NCI-H345 (cell line): Measurements from ENCODE around the gene HABP2.

Experiments used
- DNase-seq: peaks from one replicate; lab custom pipeline; 2025; lab: John Stamatoyannopoulos, UW

Gene HABP2

DNA sequence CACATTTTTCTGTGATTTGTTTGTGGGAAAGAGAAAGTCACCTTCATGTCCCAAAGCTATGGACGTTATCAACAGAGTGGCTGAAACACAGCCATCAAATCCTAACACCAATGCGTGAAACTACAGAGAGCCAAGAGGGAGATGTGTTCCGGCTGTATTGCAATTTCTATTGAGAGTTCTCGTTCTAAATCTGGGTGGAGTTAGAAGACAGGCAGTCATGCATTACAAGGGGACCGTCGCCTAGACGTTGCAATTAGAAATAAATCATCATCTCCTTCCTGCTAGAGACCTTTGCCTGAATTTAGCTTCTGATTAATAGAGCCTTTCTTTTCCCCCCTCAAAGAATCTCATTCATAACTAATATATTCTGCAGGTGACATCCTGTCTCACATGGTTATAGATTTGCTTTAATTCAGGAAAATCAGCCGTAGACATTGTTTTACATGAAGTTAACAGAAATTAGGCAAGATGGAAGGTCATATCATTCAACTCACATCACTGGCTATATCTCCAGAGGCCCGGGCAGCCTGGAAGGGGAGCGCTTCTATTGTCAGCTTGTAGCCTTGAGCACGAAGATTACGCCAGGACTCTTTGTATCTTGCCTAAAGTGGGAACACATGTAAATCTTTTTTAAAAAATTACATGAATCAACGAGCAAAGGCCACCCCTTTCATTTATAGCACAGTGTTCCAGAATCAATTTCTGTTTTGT lies 52.6 kb downstream of the HABP2 start:
- DNase-seq = no peak

DNA sequence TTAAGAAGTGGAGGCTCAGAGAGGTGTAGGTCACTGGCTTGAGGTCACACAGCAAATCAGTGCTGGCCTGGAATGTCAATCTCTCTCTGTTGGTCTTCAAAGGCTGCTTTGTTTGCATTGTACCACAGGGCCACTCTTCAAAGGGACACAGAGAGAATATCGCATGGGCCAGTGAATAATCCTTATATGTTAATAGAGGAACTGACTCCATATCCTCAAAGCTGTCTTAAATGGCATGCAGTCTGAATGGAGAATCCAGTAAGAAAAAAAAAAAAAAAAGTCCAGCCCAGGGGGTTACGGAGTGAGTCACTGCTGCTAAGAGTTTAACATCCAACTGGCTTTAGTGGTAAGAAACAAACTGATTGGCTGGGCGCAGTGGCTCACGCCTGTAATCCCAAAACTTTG lies 56.9 kb downstream of the HABP2 start:
- no peak for DNase-seq

GRCh38 chr10:113610631-113611601 lies 58.1 kb downstream of the HABP2 start:
- DNase-seq = no peak

- DNase-seq = no peak
Observed at GRCh38 chr10:113612154-113612553, 59.3 kb downstream of the HABP2 start.

- no peak for DNase-seq
Observed at GRCh38 chr10:113613427-113613826, 60.6 kb downstream of the HABP2 start.

DNA sequence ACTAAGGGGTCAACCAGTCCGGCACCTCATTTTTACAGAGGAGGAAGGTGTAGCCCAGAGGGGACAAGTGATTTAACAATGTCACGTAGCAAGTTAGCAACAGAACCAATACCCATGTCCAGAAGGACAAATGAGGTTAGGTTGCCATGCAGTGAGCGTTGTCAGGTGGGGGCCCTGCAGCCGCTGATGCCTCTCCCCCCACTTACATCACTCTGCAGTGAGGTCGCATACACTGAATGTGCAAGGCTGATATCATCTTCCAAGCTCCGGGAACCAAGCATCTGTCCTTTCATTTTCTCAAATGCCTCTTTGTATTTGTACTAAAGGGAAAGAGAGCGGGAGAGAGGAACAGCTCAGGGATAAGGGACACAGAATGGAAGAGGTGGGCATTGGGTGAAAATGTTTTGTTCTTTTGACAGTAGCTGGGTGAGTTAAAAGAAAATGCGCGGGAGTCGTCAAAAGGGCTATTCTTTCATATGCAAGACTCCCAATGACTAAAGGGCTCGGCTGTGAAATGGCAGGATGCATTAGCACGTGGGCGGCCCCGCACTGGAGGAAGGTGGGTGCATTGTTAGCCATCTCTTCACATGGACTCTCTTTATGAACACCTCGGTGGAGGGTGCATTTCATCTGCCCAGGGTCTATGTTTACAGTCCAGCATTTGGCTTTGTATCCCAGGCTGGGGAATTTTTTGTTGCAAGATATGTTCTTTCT lies 61.3 kb downstream of the HABP2 start:
- no peak for DNase-seq

DNA sequence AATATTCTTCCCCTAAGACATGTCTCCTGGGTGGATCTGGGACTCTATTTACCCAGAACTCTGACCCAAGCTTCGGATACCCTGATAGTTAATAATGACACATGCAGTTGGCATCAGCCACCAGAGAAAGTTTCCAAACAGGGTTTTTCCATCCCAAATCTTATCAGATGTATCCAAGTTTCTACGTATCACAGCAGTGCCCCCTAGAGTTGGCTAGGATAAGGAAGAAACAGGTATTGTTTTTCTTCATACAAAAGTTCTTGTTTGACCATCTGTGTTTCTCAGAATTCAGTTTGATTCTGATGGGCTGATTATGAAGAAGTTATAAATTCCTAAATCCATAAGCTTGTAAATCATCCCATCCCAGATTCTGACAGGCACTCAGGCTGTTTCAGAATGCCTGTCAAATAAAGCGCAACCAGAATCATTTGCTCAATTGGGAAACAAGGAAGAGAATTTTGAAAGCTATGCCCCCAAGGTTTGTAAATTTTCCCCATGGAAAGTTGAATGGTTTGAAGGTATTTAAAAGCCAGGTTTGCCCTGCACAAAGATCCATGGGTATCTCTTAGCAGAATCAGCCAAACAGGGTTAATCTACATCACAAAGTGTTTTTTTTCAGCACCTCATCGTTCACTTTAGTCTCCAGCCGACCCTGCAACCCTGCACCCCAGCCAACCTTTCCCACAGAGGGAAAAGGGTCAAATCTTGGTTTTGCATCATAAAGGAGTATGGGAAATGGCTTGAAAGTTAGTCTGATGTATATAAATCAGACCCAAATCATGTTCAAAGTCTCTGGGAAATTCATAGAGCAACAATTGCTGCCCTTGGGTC lies 63.6 kb downstream of the HABP2 start:
- DNase-seq = no peak

- no peak for DNase-seq
Observed at GRCh38 chr10:113617086-113617485, 64.2 kb downstream of the HABP2 start.

DNA sequence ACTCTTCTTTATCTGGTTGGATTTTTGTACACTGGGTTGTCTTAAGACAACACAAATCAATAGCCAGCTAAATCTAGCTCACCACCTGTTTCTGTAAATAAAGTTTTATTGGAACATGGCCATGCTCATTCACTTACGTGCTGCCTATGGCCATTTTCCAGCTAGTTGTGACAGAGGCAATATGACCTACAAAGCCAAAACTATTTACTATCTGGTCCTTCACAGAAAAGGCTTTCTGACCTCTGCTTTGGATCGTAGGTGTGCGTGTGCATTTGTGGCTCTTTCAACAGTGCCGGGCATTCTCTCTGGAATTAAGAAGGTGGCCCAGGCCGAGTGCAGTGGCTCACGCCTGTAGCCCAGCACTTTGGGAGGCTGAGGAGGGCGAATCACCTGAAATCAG lies 65.5 kb downstream of the HABP2 start:
- DNase-seq = no peak

DNA sequence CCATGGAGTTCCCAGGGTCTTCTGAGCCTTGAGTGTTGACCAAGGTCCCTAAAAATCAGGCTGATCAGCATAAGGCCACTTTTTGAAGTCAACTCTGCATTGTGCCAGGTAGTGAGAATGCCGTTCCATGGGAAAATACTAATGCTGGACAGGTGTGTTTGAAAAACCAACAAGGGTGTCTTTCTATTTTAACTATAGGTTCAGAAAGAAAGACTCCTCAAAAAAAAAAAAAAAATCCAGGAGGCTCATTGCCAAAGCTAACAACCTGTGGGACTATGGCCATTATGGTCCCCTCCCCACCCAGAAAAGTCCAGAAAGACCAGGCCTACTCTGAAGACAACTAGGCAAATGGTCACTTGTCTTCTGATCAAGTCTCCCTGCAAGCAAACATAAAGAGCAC lies 66.5 kb downstream of the HABP2 start:
- no peak for DNase-seq

DNA sequence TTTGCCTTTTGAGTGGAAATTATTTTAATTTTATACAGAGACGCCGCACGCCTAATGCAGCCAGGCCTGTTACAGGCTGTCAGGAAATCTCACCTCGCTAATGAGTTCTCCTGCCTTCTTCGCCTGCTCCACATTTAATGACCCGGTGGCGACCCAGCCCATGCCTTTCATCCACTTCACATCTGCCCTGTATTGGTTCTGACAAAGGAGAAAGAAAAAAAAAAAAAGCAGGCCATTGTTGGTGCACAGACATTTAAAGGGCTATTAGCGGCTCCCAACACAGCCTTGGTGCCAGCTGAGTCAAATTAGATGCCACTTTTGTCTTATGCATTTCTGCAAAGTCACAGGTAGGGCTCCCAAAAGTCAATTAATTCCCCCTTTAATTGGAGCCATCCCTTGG lies 67.7 kb downstream of the HABP2 start:
- no peak for DNase-seq

DNA sequence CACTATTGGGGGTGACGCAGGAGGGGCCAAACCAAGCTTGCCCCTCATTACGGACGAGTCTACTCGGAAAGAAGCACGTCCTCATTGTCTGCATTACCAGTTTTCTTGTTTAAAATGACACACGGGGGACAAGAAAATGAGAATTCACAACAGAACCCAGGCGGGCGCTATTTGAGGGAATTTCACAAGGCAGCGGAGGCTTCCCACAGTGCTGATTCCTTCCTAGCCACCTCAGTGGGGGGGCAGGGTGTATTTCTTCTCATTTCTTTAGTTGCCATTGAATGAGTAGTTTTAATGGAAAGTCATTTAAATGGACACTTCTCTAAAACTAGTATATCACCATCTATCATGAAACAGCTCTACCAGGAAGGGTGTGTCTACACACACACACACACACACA lies 68.1 kb downstream of the HABP2 start:
- no peak for DNase-seq

DNA sequence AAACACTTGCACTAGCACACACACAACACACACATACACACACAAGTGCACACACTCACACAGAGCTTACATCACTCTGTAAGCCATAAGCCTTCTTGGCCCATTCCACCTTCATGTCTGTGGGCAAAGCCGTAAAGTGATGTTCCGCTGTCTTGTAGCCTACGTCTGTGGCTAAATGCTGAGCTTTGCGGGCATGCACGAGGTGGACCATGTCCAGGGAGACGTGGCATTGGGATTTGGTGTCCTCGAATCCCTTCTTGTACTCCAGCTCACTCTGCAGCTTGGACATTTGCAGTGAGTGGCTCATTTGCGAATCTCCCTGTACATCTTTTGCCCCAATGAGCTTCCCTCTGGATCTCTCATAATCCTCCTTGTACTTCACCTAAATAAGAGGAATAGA lies 68.9 kb downstream of the HABP2 start:
- DNase-seq = no peak

DNA sequence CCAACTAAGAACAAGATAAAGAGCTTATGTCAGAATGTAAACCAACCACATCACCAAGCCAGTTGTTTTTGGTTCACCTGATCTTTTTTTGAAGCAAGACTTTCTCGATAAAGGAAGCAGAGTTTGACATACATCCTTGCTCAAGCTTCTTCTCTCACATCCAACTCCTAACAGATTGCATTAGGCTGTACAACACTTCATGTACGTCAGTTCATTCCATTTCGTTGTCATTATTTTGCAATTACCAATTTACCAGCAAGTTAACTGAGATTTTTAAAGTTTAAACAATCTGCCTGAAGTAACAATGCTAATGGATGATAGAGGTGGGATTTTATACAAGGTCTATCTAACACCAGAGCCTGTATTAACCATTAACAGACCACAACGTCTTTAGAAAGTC lies 70.0 kb downstream of the HABP2 start:
- no peak for DNase-seq

GRCh38 chr10:113625461-113626186 lies 72.8 kb downstream of the HABP2 start:
- no peak for DNase-seq

DNA sequence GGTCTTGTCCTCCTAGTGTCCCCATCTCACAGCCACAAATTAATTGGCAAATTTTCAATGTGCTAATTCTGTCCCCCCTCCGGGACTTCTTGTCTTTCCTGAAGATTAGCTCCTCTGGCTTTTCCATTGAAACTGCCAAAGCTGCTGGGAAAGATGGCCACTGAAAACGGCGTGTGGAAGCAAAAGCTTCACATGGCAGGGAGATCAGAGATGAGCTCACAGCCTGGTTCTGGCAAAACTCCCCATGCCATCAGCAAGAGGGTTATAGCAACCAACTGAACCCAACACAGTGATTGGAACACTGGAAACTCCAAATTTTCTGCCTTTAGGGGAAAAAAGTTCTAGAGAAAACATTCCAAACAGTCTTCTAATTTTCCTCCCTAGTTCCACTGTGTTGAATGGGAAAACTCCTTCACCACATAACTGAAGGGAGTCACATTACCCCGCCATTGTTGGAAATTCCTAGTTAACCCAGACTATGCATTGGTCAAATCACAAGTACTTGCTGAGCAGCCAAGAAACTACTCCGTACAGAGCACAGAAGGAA lies 74.0 kb downstream of the HABP2 start:
- DNase-seq = no peak

DNA sequence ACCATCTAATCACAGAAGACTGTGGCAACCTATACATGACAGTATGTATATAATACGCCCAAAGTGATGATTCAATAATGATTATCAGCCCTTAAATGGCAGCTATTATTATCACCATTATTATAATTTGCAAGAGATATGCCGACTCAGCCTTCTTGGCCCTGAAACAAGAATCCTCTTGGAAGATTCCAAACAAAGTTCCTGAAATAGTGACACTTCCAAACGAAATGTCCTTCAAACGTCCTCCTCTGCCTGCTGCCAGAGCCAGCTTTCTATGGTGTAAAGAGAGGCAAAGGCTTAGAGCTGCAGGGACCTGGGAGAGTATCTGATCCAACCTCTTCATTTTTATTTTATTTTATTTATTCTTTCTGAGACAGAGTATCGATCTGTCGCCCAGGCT lies 75.0 kb downstream of the HABP2 start:
- no peak for DNase-seq

DNA sequence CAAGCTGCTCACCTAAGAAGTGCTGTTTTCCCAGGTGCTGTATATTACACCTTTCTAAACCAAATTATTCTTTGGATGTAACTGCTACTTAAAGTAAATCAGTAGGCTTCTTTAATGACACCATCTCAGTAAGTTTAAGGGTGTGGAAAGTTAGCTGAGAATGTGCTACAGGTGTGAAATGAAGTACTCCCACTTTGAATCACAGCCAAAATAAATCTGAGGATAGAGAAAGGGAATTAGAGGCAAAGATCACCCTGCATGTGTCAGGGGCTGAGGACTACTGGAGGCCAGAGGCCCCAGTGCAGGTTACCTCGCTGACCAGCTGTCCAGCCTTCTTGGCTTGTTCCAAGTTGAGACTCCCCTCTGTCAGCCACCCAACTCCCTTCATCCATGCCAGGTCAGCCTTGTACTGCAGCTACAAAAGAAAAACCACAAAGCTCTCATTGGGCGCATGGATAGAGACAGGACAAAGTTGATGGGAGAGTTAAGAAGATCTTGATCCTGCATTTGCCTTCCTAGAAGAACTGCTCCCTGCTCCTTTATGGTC lies 75.8 kb downstream of the HABP2 start:
- DNase-seq = no peak

GRCh38 chr10:113630929-113631533 lies 78.2 kb downstream of the HABP2 start:
- no peak for DNase-seq
